Motor neuron (in vitro differentiated cells): ENCODE data around the gene MAP3K15. TPM values are rescaled to one million over a fixed set of nuclear protein-coding genes. Genes with fewer than 3 reads are reported as not detected.

Experiments
- ATAC-seq, 8 experiments: fragments of 200-7000 bp; cut with Tn5 transposase; replicated peaks in 6 of 8; 2 replicates each; pipeline ENCODE4 v1.8.0; 2021; ENCODE audit warnings: mild to moderate bottlenecking in 8 of 8, moderate library complexity in 8 of 8
- H3K27ac ChIP-seq, 2 donors: fragments of 250-450 bp; sonication (Bioruptor Pico); 2 replicates each; pipeline ENCODE4 v1.9.0; 2021; ENCODE audit warnings: antibody characterized with exemption in 2 of 2, mild to moderate bottlenecking in 2 of 2, moderate library complexity in 1 of 2
- H3K4me1 ChIP-seq, 2 donors: fragments of 250-450 bp; sonication (Bioruptor Pico); replicated peaks in 1 of 2; 2 replicates each; pipeline ENCODE4 v1.6.1; 2021; ENCODE audit warnings: antibody characterized with exemption in 2 of 2, mild to moderate bottlenecking in 2 of 2, moderate library complexity in 1 of 2
- H3K4me3 ChIP-seq, 5 donors: fragments of 250-450 bp; sonication (Bioruptor Pico); 2 replicates each; pipeline ENCODE4 v1.9.0; 2021; ENCODE audit warnings: antibody characterized with exemption in 5 of 5, mild to moderate bottlenecking in 5 of 5, moderate library complexity in 4 of 5
- WGBS, 10 experiments: fragments of 450-650 bp; shearing (Covaris generic); methylation state at CpG; one replicate each; pipeline ENCODE4 v1.0.0; 2022; 5-methylcytosine and 5-hydroxymethylcytosine counted together
- in situ Hi-C, 9 experiments: fragments of 400-800 bp; cut with MboI; loops; one replicate each; pipeline ENCODE4 v1.15.0; 2021; ENCODE audit warnings: low sequenced_read_pairs in 9 of 9, low pct_unique_long_range_greater_than_20kb in 2 of 9; ENCODE audit not compliant: unreplicated experiment in 9 of 9
- total RNA-seq, 8 experiments: library from RNA; unstranded; fragments of 300-600 nt; gene quantifications; 2 replicates each; pipeline versions ENCODE4 v1.2.3 to v1.2.4, GENCODE V29; 2022

MAP3K15 gene
- total RNA-seq, 8 experiments from 2014 or later = 0.14 to 0.81 (median 0.43) TPM; not detected in 1

- in situ Hi-C loops = loop anchor here in 1 of 9 experiments (25.0 kb wide), 1 partner anchor 529 kb away; the partner anchor contains the start of gene SH3KBP1
- no peak for ATAC-seq
- Histone ChIP-seq H3K4me1 (no peaks in the 10 kb centered on the region), H3K4me3 (no peak overlapping the region), H3K27ac (no peak overlapping the region)
- WGBS, 10 experiments = 38 to 93% (median 80%) methylated on average over 2 to 3 of the region's 7 CpGs; no CpG with 5 or more reads in 7 of the 10 experiments
Observed at GRCh38 chrX:19358521-19358920, 156.8 kb downstream of the MAP3K15 start.

DNA sequence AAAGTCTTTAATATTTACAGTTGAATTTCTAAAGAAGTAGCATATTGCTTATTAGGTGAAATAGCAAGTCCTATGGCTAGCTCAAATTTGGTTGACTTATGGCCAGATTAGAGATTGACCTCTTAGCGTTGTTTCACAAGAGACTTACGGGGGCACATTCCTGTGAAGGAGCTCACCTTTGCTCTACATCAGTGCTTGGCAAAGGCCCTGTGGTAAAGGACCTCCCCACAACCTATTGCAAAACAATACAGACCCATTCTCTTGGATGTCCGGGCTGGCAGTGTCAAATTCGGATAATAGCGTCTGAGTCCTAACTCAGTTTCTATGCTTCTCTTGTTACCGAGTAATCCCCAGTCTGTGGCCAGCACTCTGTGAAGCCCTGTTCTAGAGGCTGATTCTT is 160.7 kb downstream of the MAP3K15 start:
- in situ Hi-C loops = loop anchor here in 1 of 9 experiments (25.0 kb wide), 1 partner anchor 533 kb away; the partner anchor contains the start of gene SH3KBP1

DNA sequence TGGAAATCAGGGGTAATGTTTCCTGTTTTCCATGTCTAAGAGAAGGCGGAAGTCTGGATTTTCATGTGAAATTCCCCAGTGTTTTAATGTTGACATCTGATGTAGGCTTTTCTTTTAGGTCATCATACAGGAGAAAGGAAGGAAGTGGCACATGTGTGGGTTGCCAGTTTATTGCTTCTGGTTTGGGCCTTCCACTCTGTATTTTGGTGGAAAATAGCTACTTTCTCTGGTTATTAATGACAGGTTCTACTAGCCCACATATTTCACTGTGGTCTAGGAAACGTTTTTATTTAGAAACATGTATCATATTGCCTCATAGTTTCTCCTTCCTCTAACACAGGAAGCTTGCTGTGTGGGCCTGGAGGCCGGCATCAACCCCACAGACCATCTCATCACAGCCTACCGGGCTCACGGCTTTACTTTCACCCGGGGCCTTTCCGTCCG is 164.3 kb downstream of the MAP3K15 start:
- ATAC-seq = no peak
- Histone ChIP-seq H3K4me3 (no peak overlapping the region), H3K27ac (no peak overlapping the region), H3K4me1 (no peaks in the 10 kb centered on the region)
- in situ Hi-C loops = loop anchor here in 1 of 9 experiments (25.0 kb wide), 1 partner anchor 536 kb away; the partner anchor contains the start of gene SH3KBP1
- 0 to 100% (median 72%) methylated on average over 1 to 7 of the region's 8 CpGs; no CpG with 5 or more reads in 3 of the 10 experiments for WGBS, 10 experiments

More for the DNA sequence above, 160.7 kb downstream of the MAP3K15 start:
- Histone ChIP-seq H3K4me1 (no peaks in the 10 kb centered on the region), H3K4me3 (no peak overlapping the region), H3K27ac (no peak overlapping the region)
- no peak for ATAC-seq
- 62 to 100% (median 94%) methylated on average over 1 to 4 of the region's 6 CpGs; no CpG with 5 or more reads in 5 of the 10 experiments for WGBS, 10 experiments

- Histone ChIP-seq H3K27ac (no peak overlapping the region), H3K4me1 (no peaks in the 10 kb centered on the region), H3K4me3 (no peak overlapping the region)
- ATAC-seq = no peak
- in situ Hi-C loops = loop anchor here in 7 of 9 experiments (25.0 kb wide), 4 partner anchors 312 to 962 kb away; no protein-coding TSS in a partner anchor
- 55 to 100% (median 86%) methylated on average over 1 to 2 of the region's 2 CpGs; no CpG with 5 or more reads in 4 of the 10 experiments for whole genome bisulfite sequencing, 10 experiments
Observed at GRCh38 chrX:19349264-19349663, 166.0 kb downstream of the MAP3K15 start.

- in situ Hi-C loops = loop anchor here in 7 of 9 experiments (25.0 kb wide), 4 partner anchors 311 to 961 kb away; no protein-coding TSS in a partner anchor
- Histone ChIP-seq H3K27ac (no peak overlapping the region), H3K4me3 (no peak overlapping the region), H3K4me1 (no peaks in the 10 kb centered on the region)
- 52 to 100% (median 79%) methylated on average over 1 to 3 of the region's 3 CpGs; no CpG with 5 or more reads in 6 of the 10 experiments for WGBS, 10 experiments
- ATAC-seq = no peak
Observed at GRCh38 chrX:19347916-19348315, 167.4 kb downstream of the MAP3K15 start.

GRCh38 chrX:19344661-19345060 is 170.6 kb downstream of the MAP3K15 start:
- Histone ChIP-seq H3K4me1 (peaks cover 0 to 2% of the 10 kb centered on the region in 2 donors), H3K4me3 (peak overlapping the region; percentile 76 to 94 (median 82)), H3K27ac (no peak overlapping the region)
- WGBS, 10 experiments = 0 to 87% (median 0%) methylated on average over 1 to 3 of the region's 10 CpGs; no CpG with 5 or more reads in 7 of the 10 experiments
- no peak for ATAC-seq
- in situ Hi-C loops = loop anchor here in 7 of 9 experiments (25.0 kb wide), 4 partner anchors 307 to 957 kb away; no protein-coding TSS in a partner anchor

DNA sequence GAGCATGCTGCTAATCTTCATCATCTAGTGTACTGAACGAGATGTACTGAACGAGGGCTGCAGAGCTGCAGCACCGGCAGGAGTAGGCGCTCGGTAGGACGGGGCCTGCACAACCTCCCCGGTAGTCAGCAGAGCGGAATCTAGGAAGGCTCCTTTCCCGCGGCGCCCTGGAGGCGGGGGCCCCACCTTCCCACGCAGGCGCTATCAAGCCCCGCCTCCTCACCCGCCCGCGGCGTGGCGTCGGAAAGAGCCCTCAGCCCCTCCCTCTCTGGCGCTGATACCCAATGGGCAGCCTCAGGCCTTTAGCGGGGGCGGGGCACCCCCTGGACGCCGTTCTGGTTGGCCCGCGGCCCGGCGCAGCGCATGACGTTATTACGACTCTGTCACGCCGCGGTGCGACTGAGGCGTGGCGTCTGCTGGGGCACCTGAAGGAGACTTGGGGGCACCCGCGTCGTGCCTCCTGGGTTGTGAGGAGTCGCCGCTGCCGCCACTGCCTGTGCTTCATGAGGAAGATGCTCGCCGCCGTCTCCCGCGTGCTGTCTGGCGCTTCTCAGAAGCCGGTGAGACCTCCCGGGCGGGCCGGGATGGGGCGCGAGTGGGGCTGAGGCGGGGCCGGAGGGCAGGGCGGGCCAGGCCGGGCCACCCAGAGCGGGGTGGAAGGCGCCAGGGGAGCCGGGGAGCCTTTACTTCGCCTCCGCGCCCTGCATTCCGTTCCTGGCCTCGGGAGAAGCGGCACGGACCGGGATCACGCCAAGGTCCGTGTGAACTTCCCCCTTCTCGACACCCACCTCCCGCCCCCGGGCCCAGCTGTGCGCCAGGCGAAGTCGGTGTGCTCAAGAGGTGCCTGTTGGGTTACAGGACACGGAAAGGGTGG is 171.5 kb downstream of the MAP3K15 start, which contains the start of gene PDHA1:
Gene PDHA1 (plus strand): TSS at position 393 of the 874 bp plus-strand sequence. CDS start 111 bp downstream, at position 504.
- peak within 1 kb of the TSS; percentile 75 to 86 for H3K27ac ChIP-seq
- no CpG with 5 or more reads among the region's 81 CpGs for WGBS, 10 experiments
- peak; percentile 93 to 98 (median 97) for ATAC-seq
- H3K4me3 ChIP-seq = peak within 1 kb of the TSS; percentile 76 to 94 (median 82)
- peaks cover 0 to 2% of the 10 kb centered on the region in 2 donors for H3K4me1 ChIP-seq
- in situ Hi-C loops = loop anchor here in 7 of 9 experiments (25.0 kb wide), 4 partner anchors 306 to 956 kb away; no protein-coding TSS in a partner anchor

- in situ Hi-C loops = loop anchor here in 7 of 9 experiments (25.0 kb wide), 4 partner anchors 306 to 956 kb away; no protein-coding TSS in a partner anchor
- Histone ChIP-seq H3K4me1 (peaks cover 0 to 2% of the 10 kb centered on the region in 2 donors), H3K4me3 (peak overlapping the region; percentile 32 to 94 (median 78)), H3K27ac (peak overlapping the region; percentile 51 to 74)
- peak in 3 of 8 experiments; percentile 1 to 3 (median 2) for ATAC-seq
- 0 to 47% (median 41%) methylated on average over 3 to 11 of the region's 11 CpGs; no CpG with 5 or more reads in 5 of the 10 experiments for WGBS, 10 experiments
Observed at GRCh38 chrX:19343085-19343534, 172.2 kb downstream of the MAP3K15 start.

- peak overlapping the region in 1 of 5 donors; percentile 78 for H3K4me3 ChIP-seq
- WGBS, 10 experiments = 0 to 39% (median 27%) methylated on average over 1 to 6 of the region's 6 CpGs; no CpG with 5 or more reads in 6 of the 10 experiments
- H3K27ac ChIP-seq = no peak overlapping the region
- peaks cover 0 to 2% of the 10 kb centered on the region in 2 donors for H3K4me1 ChIP-seq
- in situ Hi-C loops = loop anchor here in 7 of 9 experiments (25.0 kb wide), 4 partner anchors 305 to 955 kb away; no protein-coding TSS in a partner anchor
- ATAC-seq = no peak
Observed at GRCh38 chrX:19342331-19342906, 172.9 kb downstream of the MAP3K15 start.

GRCh38 chrX:19334945-19335626 is 180.2 kb downstream of the MAP3K15 start:
- Histone ChIP-seq H3K4me3 (no peak overlapping the region), H3K27ac (no peak overlapping the region), H3K4me1 (no peaks in the 10 kb centered on the region)
- no peak for ATAC-seq
- 6 to 100% (median 69%) methylated on average over 1 to 15 of the region's 16 CpGs; no CpG with 5 or more reads in 4 of the 10 experiments for WGBS, 10 experiments
- in situ Hi-C loops = loop anchor here in 8 of 9 experiments (10.0 to 25.0 kb wide), 6 partner anchors 298 to 950 kb away; no protein-coding TSS in a partner anchor

DNA sequence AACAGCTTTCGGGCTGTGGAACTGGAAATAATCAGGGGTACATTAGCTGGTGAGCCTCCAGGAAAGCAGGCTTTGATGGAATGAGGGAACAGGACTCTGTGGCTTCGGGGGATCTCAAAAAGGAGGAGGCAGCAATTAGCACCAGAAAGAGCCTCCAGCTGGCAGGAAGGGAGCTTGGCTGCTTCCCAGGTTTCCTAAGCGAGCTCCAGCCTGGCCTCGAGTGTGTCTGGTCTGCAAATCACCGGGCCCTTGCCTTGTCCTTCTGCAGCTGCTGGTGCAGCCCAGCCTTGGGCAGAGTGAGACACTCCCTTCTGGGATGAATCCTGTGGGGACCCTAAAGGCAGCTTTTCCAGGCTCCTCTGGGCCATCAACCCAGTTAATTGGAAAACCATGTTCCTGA is 182.3 kb downstream of the MAP3K15 start:
- in situ Hi-C loops = loop anchor here in 8 of 9 experiments (10.0 to 25.0 kb wide), 6 partner anchors 296 to 948 kb away; no protein-coding TSS in a partner anchor
- H3K4me1 ChIP-seq = no peaks in the 10 kb centered on the region
- 50% methylated on average over 2 of the region's 5 CpGs; no CpG with 5 or more reads in 9 of the 10 experiments for WGBS, 10 experiments
- ATAC-seq = peak in 1 of 8 experiments; percentile 49
- no peak overlapping the region for H3K4me3 ChIP-seq
- H3K27ac ChIP-seq = no peak overlapping the region
